HPDE6-E6E7 (cell line): ENCODE results near the gene POLR2L.
A peak's percentile ranks its signal among the peaks of the same experiment; 100 is the strongest.

ENCODE experiments used
- DNase-seq: peaks from one replicate; pipeline ENCODE4 v3.0.0; 2011; ENCODE audit warnings: missing footprints; ENCODE audit errors: extremely low spot score

Gene POLR2L

DNA sequence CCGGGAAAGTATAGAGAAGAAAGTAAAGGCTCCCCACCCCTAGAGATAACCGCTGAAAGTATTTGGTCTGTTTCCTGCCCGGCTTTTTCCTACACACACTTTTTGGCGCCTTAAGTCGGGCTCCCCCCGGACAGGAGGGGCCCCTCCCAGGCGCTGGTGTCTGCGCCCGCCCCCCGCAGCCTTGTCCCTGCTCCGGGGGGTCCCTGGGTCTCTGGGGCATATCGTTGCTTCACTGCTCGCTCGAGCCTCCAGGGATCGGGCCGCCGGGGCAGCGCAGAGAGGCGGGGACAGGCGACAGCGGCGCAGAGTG is 15.5 kb downstream of the POLR2L start:
- DNase-seq = no peak

DNA sequence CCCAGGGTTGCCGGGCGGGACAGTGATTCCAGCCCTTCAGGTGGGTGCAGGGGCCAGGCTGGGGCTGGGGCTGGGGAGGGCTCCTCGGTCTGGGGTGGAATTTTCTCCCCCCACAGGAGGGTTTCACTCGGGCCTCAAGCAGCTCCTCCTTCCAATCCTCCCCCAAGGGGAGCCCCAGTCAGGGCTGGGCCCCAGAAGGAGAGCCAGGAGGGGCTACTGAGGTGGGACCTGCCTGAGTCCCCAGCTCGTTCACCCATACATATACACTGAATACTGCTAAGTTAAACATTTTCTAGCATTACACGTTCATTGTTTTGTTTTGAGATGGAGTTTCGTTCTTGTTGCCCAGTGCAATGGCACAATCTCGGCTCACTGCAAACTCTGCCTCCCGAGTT is 16.1 kb downstream of the POLR2L start:
- no peak for DNase-seq

DNA sequence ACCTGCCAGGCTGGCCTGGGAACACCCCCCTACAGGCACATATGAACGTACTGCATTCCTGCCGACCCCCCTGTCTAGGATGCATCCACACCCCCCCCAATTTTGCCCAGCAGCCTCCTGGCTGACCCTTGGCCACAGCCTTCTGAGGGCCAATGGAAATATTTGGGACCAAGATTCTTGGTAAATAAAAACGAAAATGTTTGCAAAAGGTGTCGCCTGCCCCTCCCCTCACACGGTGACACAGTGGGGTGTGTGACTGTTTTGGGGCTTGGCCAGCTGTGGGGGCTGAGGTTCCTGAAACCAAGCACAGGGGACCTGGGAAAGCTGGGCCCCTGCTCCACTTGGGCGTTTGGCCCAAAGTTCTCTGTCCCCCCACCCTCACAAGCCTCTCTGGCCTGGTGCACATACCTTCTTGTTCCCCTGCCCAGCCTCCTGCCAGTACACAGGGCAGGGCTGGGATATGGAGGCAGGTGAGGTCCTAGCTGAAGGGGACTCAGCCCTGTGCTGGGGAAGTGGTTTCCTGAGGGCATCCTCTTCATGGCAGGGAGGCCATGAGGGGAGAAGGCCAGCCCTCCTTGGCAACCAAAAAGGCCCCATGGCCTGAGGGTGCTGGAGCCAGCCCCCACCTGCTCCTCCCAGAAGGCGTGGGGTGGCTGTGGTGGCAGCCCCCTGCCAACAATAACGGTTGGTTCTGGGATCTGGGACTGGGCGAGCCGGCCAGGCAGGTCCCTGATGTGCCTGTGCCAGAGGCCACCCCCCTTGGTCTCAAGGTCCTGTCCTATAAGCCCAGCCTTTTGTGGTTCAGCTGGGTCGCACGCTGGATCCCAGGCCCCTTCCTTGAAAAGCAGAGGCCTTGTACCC is 16.7 kb downstream of the POLR2L start:
- no peak for DNase-seq

DNA sequence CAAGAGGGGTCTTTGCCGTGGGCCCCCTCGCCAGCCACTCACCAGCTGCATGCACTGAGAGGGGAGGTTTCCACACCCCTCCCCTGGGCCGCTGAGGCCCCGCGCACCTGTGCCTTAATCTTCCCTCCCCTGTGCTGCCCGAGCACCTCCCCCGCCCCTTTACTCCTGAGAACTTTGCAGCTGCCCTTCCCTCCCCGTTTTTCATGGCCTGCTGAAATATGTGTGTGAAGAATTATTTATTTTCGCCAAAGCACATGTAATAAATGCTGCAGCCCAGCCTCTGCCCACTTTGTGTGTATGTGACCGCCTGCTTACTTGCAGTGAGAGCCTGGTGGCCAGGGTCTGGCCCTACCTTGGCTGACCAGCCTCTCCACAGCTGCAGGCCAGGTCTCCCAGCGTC is 17.4 kb downstream of the POLR2L start:
- no peak for DNase-seq

DNA sequence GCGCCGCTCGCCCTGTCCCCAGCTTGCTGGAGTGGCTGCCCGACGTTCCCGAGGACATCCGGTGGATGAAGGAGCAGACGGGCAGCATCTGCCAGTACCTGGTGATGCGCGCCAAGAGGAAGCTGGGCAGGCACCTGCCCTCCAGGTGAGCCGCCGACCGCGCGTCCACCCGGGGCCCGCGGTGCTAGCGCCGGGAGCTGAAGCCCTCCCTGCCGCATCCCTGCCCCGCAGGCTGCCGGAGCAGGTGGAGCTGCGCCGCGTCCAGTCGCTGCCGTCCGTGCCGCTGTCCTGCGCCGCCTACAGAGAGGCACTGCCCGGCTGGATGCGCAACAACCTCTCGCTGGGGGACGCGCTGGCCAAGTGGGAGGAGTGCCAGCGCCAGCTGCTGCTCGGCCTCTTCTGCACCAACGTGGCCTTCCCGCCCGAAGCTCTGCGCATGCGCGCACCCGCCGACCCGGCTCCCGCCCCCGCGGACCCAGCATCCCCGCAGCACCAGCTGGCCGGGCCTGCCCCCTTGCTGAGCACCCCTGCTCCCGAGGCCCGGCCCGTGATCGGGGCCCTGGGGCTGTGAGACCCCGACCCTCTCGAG is 17.9 kb downstream of the POLR2L start:
- no peak for DNase-seq

DNA sequence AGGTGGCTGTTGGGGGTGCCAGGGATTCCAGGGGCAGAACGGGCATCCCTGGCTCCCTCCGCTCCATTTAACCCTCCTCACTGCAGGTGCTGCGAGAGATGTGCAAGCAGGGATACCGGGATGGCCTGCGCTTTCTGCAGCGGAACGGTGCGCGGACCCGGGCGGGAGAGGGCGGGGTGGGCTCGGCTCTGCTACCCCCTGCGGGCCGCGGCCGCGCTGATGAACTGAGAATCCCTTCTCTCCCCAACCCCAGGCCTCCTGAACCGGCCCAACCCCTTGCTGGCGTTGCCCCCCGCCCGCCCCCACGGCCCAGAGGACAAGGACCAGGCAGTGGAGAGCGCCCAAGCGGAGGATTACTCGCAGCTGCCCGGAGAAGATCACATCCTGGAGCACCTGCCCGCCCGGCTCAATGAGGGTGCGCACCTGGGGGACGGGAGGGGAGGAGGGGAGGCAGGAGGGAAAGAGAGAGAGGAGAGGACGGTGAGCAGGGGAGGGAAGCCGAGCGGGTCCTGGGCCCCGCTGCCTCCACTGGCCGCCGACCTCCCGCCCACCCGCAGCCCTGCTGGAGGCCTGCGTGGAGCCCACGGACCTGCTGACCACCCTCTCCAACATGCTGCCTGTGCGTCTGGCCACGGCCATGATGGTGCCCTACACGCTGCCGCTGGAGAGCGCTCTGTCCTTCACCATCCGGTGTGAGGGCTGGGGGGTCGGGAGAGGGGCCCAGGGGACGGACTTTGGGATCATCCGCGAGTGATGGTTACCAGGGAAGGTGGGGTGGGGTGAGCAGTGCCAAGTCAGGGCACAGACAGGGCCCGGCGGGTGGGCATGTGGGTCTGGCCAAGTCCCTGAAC is 18.7 kb downstream of the POLR2L start:
- DNase-seq = no peak

DNA sequence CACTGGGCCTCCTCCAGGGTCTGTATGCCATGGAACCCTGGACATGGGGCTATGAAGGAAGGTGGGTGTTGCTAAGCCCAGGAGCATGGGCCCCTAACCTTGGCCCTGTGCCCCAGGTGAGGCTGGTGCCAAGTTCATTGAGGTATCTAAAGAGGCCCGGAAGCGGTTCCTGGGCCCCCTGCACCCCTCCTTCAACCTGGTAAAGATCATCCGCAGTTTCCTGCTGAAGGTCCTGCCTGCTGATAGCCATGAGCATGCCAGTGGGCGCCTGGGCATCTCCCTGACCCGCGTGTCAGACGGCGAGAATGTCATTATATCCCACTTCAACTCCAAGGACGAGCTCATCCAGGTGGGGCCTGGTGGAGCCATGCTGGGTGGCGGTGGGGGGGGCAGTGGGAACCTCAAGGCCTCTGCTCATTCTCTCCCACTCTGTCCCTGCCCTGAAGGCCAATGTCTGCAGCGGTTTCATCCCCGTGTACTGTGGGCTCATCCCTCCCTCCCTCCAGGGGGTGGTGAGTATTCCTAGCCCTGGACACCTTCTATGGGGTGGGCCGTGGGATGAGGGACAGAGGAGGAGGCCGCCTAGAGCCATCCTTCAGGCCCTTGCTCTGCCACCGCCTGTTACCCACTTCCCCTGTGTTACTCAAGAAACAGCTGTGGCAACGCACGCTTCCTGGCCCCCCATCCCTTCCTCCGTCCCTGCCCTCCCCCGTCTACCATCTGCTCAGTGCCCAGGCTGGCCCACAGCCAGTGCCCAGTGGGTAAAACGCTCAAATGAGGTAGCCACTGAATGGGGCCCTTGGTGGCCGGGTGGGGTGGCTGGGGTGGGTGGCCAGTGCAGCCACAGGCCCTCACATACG is 20.6 kb downstream of the POLR2L start:
- DNase-seq = no peak

DNA sequence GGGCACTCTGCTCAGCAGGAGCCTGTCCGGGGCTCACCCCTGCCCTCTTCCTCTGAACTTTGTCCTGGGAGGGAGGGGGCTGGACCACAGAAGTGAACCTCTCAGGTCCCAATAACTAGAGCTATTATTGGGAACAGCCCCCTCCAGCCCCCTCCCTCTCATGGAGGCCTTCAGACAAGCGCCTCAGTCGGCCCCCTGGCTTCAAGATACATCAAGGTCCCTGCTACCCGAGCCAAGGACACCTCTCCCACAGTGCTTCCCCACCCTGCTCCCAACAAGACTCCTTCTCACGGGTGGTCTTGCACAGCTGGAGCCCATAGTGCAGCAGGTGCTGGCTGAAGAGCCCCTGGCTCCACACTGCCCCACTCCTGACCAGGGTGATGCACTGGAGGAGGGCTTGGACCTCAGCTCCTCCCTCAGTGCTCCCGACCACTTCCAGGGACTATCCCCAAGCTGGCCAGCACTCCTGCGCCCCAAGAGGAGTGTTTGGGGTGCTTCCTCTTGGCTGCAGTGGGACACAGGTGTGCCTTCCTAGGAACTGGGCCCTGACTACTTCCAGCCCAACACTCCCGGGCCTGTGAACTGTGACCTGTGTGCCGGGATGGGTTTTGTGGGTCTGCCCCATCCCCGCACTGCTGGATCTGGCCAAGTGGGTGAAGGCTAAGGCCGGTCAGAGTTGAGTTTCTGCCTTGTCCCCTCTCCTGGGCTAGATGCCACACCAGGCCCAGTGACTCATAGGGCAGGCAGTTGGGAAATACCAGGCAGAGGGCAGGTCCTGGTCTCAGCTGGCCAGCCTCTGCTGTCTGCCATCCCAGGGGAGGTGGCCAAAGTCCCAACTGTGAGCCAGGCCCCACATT is 21.4 kb downstream of the POLR2L start:
- no peak for DNase-seq

DNA sequence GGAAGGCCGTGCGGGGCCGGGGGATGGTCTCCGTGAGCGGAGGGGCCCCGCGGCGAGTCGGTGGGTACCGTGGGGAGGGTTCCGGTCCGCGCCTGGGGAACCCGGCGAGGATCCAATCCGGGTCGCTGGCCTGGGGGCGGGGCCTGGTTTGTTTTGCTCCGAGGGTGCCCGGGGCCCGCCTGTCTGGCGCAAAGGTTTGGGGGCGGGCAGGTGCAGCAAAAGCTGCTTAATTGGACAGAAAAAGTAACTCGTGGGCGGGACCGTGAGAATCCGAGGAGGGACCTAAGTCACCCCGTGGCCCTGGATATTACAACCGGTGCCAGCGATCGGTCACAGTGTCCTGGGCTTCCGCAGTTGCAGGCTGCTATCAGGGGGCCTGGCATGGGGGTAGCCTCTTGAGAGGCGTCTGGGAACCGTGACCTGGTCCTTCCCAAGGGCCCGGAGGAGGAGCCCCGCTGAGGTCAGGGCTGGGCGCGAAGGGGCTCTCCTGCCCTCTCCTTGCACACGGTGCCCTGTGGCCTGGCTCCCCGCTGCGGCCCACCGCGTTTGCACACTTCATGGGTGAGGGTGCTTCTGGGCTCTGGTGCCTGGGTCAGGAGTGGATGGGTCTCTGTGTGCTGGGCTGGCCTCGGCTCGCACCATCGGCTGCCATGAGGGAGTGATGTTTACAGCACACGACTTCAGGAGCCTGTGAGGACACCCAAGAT is 22.2 kb downstream of the POLR2L start:
- no peak for DNase-seq

DNA sequence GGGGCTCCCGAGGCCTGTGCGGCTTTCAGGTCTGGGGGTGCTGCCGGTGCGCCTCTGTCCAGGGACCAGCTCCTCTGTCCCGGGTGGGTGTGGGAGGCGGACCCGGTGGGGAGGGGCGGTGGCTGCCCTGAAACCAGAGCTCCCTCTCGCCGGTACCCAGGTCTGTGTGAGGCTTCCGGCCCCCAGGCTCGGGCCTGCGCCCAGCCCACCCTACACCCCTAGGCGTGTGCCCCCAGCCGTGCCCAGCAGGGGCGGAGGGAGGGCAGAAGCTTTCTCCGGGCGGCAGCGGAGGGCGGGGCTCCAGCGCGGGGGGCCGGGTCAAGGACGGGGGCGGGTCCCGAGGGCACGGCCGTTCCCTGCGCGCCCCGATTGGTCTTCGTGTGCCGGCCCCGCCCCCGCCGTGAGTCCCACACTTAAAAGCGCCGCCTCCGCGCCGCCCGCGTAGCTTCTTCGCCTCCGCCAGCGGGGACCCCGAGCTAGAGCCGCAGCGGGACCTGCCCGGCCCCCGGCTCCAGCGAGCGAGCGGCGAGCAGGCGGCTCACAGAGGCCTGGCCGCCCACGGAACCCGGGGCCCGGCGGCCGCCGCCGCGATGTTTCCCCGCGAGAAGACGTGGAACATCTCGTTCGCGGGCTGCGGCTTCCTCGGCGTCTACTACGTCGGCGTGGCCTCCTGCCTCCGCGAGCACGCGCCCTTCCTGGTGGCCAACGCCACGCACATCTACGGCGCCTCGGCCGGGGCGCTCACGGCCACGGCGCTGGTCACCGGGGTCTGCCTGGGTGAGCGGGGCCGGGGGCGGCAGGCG is 23.0 kb downstream of the POLR2L start:
- DNase-seq = no peak

DNA sequence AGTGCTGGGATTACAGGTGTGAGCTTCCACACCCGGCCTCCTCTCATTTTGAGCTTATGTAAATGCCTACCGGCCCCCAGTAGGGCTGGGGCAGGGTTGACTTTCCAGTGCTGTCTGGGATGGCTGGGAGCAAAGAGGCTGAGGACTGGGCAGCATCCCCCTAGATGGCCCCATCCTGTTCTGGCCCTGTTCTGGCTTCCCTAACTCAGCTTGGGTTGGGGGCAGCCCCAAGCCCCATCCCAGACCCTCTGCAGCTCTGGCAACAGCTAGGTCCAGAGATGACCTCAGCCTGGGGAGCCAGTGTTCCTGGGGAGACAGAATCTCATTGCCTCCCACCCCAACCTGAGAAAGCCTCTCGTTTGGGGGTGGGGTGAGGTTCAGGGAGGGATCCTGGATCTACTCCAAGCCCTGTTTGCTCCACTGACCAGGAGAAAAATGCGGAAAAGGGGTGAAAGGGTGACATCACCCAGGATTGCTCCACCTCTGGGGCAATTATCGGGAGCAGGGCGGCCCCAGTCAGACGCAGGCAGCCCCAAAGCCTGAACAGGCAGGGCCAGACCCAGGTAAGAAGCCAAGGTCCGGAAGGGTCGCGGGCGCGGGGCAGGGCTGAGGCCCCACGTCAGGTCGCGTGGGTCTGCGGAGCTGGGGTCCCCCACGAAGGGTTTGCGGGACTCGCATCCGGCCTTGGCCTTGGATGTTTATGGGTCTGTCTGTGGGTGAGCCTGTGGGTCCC is 23.8 kb downstream of the POLR2L start, which contains the start of gene PNPLA2:
Gene PNPLA2, plus strand, starts transcription at position 519 of the 733 bp plus-strand sequence. CDS start 805 bp downstream, outside the sequence.
- peak; percentile 70 for DNase-seq

DNA sequence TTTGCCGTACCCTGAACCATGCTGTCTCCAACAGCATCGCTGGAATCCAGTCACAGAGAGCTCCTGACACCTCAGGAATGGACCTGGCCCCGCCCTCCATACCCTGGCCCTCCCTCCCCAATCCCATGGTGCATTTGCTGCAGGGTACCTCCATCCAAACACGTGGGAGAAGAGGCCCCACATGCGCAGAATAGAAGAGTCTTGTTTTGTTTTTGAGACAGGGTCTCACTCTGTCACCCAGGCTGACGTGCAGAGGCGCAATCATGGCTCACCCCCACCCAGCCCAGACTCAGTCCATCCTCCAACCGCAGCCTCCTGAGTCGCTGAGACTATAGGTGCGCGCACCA is 25.9 kb downstream of the POLR2L start:
- no peak for DNase-seq

DNA sequence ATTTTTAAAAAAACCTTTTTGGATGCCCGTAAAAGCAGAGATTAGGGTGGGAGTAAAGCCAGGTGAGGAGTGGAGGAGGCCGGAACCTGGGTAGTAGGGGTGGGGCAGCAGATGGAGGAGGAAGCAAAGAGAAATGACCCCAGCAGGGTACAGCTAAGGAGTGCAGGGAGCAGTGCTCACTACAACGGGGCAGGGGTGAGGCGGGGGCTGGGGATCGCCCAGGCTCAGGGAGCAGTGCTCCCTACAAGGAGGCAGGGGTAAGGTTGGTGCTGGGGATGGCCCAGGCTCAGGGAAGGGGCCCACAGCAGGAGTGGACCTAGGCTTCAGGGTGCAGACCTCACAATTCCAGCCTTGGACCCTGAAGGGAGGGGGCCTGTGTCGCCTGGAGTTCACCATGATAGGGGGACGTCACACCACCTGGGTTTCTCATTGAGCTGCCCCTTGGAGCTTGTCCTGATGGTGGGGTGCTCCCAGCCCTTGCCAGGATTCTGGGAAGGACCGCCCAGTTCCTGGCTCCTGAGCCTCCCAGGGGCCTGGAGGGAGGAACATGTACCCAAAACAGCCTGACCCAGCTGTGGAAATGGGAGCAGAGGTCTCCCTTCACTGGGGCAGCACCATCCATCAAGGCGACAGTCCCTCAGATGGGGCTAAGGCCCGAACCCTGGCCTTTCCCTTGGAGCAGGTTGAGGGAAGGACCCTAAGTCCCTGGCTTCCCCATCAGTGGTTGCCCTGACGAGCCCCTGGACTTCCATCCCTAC is 26.5 kb downstream of the POLR2L start:
- DNase-seq = no peak

DNA sequence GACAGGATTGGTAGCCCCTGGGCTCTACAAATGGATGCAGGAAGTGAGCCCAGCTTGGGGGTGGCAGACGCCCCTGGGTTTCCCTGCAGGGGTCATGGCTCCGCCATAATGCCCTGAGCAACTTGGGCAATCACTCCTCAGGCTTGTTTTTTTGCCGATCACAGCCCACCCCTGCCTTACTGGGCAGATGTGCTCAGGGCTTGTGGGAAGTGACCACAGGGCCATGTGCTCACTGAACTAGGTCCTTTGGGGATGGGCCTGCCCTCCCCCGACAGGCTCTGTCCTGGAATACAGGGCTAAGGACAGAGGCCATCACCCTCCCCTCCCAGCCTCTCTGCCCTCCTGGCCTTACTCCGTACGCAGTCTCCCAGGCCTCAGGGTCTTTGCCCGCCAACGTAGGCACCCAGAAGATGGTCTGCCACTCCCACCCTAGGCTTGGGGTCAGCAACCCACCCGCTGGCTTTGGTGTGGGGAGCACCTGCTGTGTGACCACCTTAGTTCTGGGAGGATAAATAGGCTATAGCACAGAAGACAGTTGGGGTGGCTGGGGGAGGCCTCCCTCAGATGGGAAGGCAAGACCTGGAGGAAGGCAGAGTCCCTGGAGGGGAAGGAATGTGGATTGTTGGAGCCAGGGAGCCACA is 28.8 kb downstream of the POLR2L start:
- DNase-seq = no peak

DNA sequence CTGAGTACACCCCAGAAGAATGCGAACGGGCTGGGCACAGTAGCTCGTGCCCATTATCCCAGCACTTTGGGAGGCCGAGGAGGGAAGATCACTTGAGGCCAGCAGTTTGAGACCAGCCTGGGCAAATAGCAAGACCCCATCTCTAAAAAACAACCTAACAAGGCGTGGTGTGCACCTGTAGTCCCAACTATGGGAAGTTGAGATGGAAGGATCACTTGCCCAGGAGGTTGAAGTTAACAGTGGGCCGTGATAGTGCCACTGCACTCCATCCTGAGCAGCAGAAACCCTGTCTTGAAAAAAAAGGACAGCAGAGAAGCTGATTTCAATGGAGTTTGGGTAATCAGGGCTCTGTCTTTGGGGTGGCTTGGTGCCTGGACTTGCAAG is 29.3 kb downstream of the POLR2L start:
- no peak for DNase-seq

DNA sequence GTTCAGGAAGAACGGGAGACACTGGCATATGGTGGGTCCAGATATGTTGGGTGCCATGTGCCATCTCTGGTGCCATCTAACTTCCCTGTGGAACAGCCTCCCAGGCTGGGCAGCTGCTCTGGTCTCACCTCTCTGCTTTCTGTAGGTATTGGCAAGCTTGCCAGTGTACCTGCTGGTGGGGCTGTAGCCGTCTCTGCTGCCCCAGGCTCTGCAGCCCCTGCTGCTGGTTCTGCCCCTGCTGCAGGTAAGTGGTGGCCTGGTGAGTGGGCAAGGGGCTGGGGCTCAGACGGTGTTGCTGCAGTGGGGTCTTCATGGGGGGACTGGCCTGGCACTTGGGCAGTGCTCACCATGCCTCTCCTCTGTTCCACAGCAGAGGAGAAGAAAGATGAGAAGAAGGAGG is 29.9 kb downstream of the POLR2L start:
- DNase-seq = no peak

DNA sequence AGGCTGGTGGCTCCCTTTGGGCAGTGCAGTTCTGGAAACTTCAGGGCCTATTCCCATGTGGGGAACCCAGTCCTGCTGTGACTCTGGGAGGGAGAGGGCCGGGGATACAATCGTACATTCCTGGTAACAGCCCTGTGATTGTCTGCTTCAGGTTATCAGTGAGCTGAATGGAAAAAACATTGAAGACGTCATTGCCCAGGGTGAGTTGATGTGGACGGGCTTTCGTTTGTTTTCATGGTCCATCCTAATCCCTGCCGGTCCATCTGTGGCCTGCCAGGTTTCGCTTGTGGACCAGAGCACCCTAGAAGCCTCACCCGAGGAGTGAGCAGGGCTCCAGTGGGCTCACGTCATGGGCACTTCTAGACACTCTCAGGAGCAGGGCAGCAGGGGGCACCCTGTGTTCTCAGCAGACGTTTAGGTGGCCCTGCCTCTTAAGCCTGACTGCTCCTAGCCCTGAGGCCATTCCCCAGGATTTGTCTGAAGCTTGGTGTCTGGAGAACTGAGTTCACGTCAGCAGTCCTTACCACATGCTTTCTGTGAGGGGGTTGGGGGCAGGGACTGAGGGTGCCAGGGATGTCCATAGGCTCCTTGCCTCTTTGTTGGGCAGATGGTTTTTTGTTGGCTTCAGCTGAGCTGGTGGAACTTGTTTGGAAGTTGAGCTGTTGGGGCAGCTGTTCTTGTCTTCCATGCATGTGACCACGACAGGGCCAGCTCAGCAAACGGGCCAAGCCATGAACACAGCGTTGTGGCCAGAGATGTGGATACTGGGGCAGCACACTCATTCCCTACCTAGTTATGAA is 30.7 kb downstream of the POLR2L start:
- no peak for DNase-seq
